Measurements from ENCODE around the gene DIP2B.
"Not testable (repeated sequence)": the region's sequence is repeated elsewhere in the genome, so short reads cannot be mapped to it uniquely, and the experiment has no call there.

Gene DIP2B

DNA sequence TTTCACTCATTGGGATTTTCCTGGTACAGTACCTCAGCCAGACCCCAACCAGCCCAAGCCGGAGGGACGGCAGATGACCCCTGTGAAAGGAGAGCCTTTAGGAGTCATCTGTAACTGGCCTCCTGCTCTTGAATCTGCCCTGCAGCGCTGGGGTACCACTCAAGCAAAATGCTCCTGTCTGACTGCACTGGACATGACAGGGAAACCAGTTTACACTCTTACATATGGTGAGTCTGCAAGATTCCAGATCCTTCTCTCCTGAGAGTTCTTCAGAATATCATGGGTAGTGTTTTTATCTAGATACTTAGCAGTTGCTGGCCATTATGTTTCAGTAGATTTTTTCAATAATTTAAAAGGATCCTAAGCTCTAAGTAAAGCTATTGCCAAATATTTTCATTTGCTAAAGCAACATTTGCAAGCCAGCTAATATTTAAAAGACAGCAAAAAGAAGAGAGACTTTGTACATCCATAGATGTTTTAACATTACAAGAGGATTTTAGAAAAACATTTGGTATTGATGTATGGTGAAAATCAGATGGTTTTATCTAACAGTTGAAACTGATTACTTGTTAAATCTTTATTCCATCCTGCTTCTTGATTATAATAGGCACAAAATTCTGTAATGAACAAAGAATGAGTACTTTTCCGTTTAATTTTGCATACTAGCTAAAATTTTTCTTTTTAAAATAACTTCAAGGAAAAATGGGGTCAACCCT lies 174.0 kb downstream of the DIP2B start:
- TF ChIP-seq CTCF (conservative IDR thresholded peaks at IDR 0.05; ENCODE audit: control insufficient read depth, insufficient read depth, low read depth, low read length) = no peak
- no peak for DNase-seq (ENCODE audit: low read depth)
- H3K4me3 ChIP-seq (ENCODE audit: control insufficient read depth, low read depth, low read length) = no peak overlapping the region

DNA sequence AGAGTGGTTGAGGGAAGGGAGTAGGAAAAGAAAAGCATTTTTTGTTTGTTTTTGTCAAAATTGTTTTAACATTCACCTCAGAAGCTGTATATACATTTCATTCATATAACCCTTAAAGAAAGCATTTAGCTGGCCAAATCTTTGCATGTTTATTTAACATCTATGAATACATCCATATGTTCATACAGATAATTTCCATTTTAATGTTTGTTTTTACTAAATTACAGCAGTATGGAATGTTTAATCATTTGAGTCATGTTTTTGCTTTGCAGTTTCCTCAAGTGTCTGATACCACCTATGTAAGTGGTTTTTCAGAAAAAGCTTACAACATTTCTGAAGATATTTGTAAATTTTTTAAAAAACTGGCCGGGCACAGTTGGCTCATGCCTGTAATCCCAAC lies 174.8 kb downstream of the DIP2B start:
- TF ChIP-seq CTCF (conservative IDR thresholded peaks at IDR 0.05; ENCODE audit: control insufficient read depth, insufficient read depth, low read depth, low read length) = no peak
- DNase-seq (ENCODE audit: low read depth) = no peak
- H3K4me3 ChIP-seq (ENCODE audit: control insufficient read depth, low read depth, low read length) = no peak overlapping the region

DNA sequence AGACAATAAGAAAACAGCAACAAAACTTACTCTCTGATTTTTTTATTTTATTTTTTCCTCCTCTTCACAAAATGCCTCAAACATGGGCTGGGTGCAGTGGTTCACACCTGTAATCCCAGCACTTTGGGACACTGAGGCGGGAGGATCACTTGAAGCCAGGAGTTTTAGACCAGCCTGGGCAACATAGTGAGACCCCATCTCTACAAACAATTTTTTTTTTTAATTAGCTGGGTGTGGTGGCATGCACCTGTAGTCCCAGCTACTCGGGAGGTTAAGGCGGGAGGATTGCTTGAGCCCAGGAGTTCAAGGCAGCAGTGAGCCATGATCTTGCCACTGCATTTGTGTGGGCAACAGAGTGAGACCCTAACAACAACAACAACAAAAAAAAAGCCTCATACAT lies 176.3 kb downstream of the DIP2B start:
- H3K4me3 ChIP-seq (ENCODE audit: control insufficient read depth, low read depth, low read length); DNase-seq (ENCODE audit: low read depth): not testable (repeated sequence)

DNA sequence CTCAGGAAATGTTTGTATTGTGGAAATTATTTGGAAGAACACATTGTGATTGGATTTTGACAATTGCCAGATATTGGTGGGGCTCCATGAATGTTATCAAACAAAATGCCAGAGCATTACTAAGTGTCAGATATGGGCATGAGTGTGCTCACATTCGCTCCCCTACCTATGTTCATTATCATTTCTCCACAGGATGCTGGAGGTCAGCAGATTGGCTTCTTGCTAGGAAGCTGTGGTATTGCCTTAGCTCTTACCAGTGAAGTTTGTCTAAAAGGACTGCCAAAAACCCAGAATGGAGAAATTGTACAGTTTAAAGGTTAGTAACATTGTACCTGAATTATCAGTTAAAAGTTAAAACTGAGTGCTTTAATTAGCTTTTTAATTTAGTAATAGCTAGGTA lies 180.9 kb downstream of the DIP2B start:
- TF ChIP-seq CTCF (conservative IDR thresholded peaks at IDR 0.05; ENCODE audit: control insufficient read depth, insufficient read depth, low read depth, low read length) = no peak
- no peak for DNase-seq (ENCODE audit: low read depth)
- no peak overlapping the region for H3K4me3 ChIP-seq (ENCODE audit: control insufficient read depth, low read depth, low read length)

DNA sequence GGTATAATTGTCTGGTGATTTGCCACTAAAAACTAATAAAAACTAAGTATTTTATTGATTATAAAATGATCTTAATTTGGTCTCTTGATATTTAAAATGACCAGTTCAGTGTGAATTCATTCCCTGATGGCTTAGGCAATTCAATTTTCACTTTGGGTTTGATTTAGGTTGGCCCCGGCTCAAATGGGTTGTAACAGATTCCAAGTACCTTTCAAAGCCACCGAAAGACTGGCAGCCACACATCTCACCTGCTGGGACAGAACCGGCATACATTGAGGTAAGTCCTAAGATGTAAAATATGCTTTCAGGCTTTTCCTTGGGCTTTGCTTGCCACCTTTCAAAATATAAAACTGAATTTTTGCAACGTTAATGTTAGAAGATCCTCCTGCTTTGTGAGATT lies 181.6 kb downstream of the DIP2B start:
- no peak for DNase-seq (ENCODE audit: low read depth)
- TF ChIP-seq CTCF (conservative IDR thresholded peaks at IDR 0.05; ENCODE audit: control insufficient read depth, insufficient read depth, low read depth, low read length) = no peak
- H3K4me3 ChIP-seq (ENCODE audit: control insufficient read depth, low read depth, low read length) = no peak overlapping the region

- no peak for DNase-seq (ENCODE audit: low read depth)
- no peak overlapping the region for H3K4me3 ChIP-seq (ENCODE audit: control insufficient read depth, low read depth, low read length)
- TF ChIP-seq CTCF (conservative IDR thresholded peaks at IDR 0.05; ENCODE audit: control insufficient read depth, insufficient read depth, low read depth, low read length) = no peak
Measured at GRCh38 chr12:50686976-50687375, 182.2 kb downstream of the DIP2B start.

GRCh38 chr12:50689437-50689836 lies 184.7 kb downstream of the DIP2B start:
- no peak for TF ChIP-seq CTCF (conservative IDR thresholded peaks at IDR 0.05; ENCODE audit: control insufficient read depth, insufficient read depth, low read depth, low read length)
- no peak overlapping the region for H3K4me3 ChIP-seq (ENCODE audit: control insufficient read depth, low read depth, low read length)
- DNase-seq (ENCODE audit: low read depth) = no peak

Measured in fibroblast of mammary gland (primary cell).